Cardiac muscle cell (in vitro differentiated cells and primary cell): ENCODE data around the gene CNTN5. TPM values are rescaled to one million over a fixed set of nuclear protein-coding genes. Genes with fewer than 3 reads are reported as not detected.

Experiments
- DNase-seq, 2 donors: peaks; one replicate each; pipeline versions ENCODE4 v3.0.0 to v3.0.0-alpha.2; 2010 to 2017; ENCODE audit warnings: low read depth in 1 of 2, low spot score in 1 of 2
- H3K27ac ChIP-seq: fragments of 200-600 bp; sonication (generic); 2 replicates; pipeline ENCODE4 v1.5.1; 2016
- H3K27me3 ChIP-seq: fragments of 200-600 bp; sonication (generic); 2 replicates; pipeline ENCODE4 v1.6.0; 2016; ENCODE audit warnings: control low read depth
- H3K36me3 ChIP-seq: fragments of 200-600 bp; sonication (generic); 2 replicates; pipeline ENCODE4 v1.5.1; 2016; ENCODE audit warnings: control low read depth
- H3K4me1 ChIP-seq: fragments of 200-600 bp; sonication (generic); 2 replicates; pipeline ENCODE4 v1.8.1; 2017; ENCODE audit warnings: low read depth, mild to moderate bottlenecking, mixed run types
- H3K4me3 ChIP-seq: fragments of 200-600 bp; sonication (generic); 2 replicates; pipeline ENCODE4 v1.5.1; 2016; ENCODE audit warnings: mild to moderate bottlenecking
- H3K9me3 ChIP-seq: fragments of 200-600 bp; sonication (generic); 2 replicates; pipeline ENCODE4 v1.5.1; 2017; ENCODE audit warnings: low read depth, mild to moderate bottlenecking, control low read depth
- CTCF ChIP-seq: IDR thresholded peaks from 2 replicates; pipeline ENCODE4 v1.5.1; 2012; ENCODE audit warnings: low read depth, mild to moderate bottlenecking, low read length
- polyA plus RNA-seq: library from polyadenylated mRNA; unstranded; fragments of >200 nt; fragmentation: Nextera tagmentation; extraction: Ambion mirVana; gene quantifications from 2 replicates; pipeline ENCODE4 v1.2.1, GENCODE V29; 2016
- total RNA-seq: library from RNA; depleted of rRNA; stranded (reverse); fragments of >200 nt; gene quantifications from 2 replicates; pipeline ENCODE4 v1.2.3, GENCODE V29; 2016

Gene CNTN5
- total and polyA plus RNA-seq, 2 experiments from 2014 or later, result 30.0 to 41.3 TPM

GRCh38 chr11:99631618-99632017 lies 610.9 kb downstream of the CNTN5 start:
- Histone ChIP-seq H3K4me1 (peaks cover 10% of the 10 kb centered on the region), H3K9me3 (no peaks in the 10 kb centered on the region), H3K36me3 (no peaks in the 10 kb centered on the region), H3K4me3 (no peak overlapping the region), H3K27ac (no peak overlapping the region), H3K27me3 (no peaks in the 10 kb centered on the region)
- no peak for TF ChIP-seq CTCF
- DNase-seq, result no peak

GRCh38 chr11:99632969-99633368 lies 612.2 kb downstream of the CNTN5 start:
- Histone ChIP-seq H3K4me1 (peaks cover under 1% of the 10 kb centered on the region), H3K27me3 (no peaks in the 10 kb centered on the region), H3K36me3 (no peaks in the 10 kb centered on the region), H3K27ac (no peak overlapping the region), H3K4me3 (no peak overlapping the region), H3K9me3 (no peaks in the 10 kb centered on the region)
- DNase-seq, result peak in 1 of 2 donors; percentile 9
- TF ChIP-seq CTCF, result no peak

GRCh38 chr11:99634581-99634980 lies 613.8 kb downstream of the CNTN5 start:
- no peak for TF ChIP-seq CTCF
- H3K9me3 ChIP-seq, result no peaks in the 10 kb centered on the region
- H3K27ac ChIP-seq, result no peak overlapping the region
- H3K4me1 ChIP-seq, result no peaks in the 10 kb centered on the region
- no peak for DNase-seq
- H3K36me3 ChIP-seq, result no peaks in the 10 kb centered on the region
- no peak overlapping the region for H3K4me3 ChIP-seq
- H3K27me3 ChIP-seq, result no peaks in the 10 kb centered on the region

- no peak overlapping the region for H3K27ac ChIP-seq
- no peaks in the 10 kb centered on the region for H3K9me3 ChIP-seq
These were observed 617.4 kb downstream of the CNTN5 start for GRCh38 chr11:99638073-99638553.

GRCh38 chr11:99640671-99641070 lies 619.9 kb downstream of the CNTN5 start:
- Histone ChIP-seq H3K27me3 (no peaks in the 10 kb centered on the region), H3K9me3 (no peaks in the 10 kb centered on the region), H3K4me1 (no peaks in the 10 kb centered on the region), H3K36me3 (no peaks in the 10 kb centered on the region), H3K4me3 (no peak overlapping the region), H3K27ac (no peak overlapping the region)
- DNase-seq, result no peak
- no peak for TF ChIP-seq CTCF

More at GRCh38 chr11:99638073-99638553, 617.4 kb downstream of the CNTN5 start:
- DNase-seq, result no peak
- H3K36me3 ChIP-seq, result no peaks in the 10 kb centered on the region
- no peak for TF ChIP-seq CTCF
- no peaks in the 10 kb centered on the region for H3K4me1 ChIP-seq
- no peak overlapping the region for H3K4me3 ChIP-seq
- no peaks in the 10 kb centered on the region for H3K27me3 ChIP-seq

GRCh38 chr11:99645934-99646333 lies 625.2 kb downstream of the CNTN5 start:
- no peak overlapping the region for H3K27ac ChIP-seq
- DNase-seq, result no peak
- H3K27me3 ChIP-seq, result no peaks in the 10 kb centered on the region
- TF ChIP-seq CTCF, result no peak
- no peaks in the 10 kb centered on the region for H3K36me3 ChIP-seq
- H3K4me1 ChIP-seq, result no peaks in the 10 kb centered on the region
- H3K4me3 ChIP-seq, result no peak overlapping the region
- H3K9me3 ChIP-seq, result no peaks in the 10 kb centered on the region
